WTC11 (cell line): ENCODE data around the gene OR8D4.

Experiments
- CREB1 ChIP-seq: sonication (generic); formaldehyde crosslinking; IDR thresholded peaks from 2 replicates; pipeline ENCODE4 v1.8.0; 2023; ENCODE audit warnings: mild to moderate bottlenecking, missing genetic modification reagents
- CREM ChIP-seq: sonication (generic); formaldehyde crosslinking; IDR thresholded peaks from 2 replicates; pipeline ENCODE4 v1.8.1; 2022; ENCODE audit warnings: mild to moderate bottlenecking, missing genetic modification reagents, moderate library complexity
- EMX1 ChIP-seq: fragments of 250-450 bp; sonication (Bioruptor Pico); IDR thresholded peaks from 2 replicates; pipeline ENCODE4 v1.8.0; 2021; ENCODE audit warnings: mild to moderate bottlenecking
- ESRRA ChIP-seq: sonication (generic); formaldehyde crosslinking; IDR thresholded peaks from 2 replicates; pipeline ENCODE4 v1.8.1; 2022; ENCODE audit warnings: mild to moderate bottlenecking, missing genetic modification reagents, borderline replicate concordance
- FOXJ3 ChIP-seq: sonication (generic); formaldehyde crosslinking; IDR thresholded peaks from 2 replicates; pipeline ENCODE4 v1.9.0; 2021; ENCODE audit warnings: missing genetic modification reagents, mild to moderate bottlenecking, borderline replicate concordance
- NR3C1 ChIP-seq: sonication (generic); formaldehyde crosslinking; conservative IDR thresholded peaks from 2 replicates; pipeline ENCODE4 v1.8.1; 2023; ENCODE audit warnings: low read depth, mild to moderate bottlenecking, missing genetic modification reagents
- SMAD4 ChIP-seq: sonication (generic); formaldehyde crosslinking; IDR thresholded peaks from 2 replicates; pipeline ENCODE4 v1.8.0; 2022; ENCODE audit warnings: mild to moderate bottlenecking, missing genetic modification reagents
- ZBTB21 ChIP-seq: sonication (generic); formaldehyde crosslinking; IDR thresholded peaks from 2 replicates; pipeline ENCODE4 v1.8.1; 2023; ENCODE audit warnings: mild to moderate bottlenecking, missing genetic modification reagents, borderline replicate concordance
- TF ChIP-seq, protein P1 (sequence below): fragments of 200-600 bp; IDR thresholded peaks from 2 replicates; pipeline ENCODE4 v1.8.0; 2022; ENCODE audit warnings: antibody characterized with exemption

DNA sequence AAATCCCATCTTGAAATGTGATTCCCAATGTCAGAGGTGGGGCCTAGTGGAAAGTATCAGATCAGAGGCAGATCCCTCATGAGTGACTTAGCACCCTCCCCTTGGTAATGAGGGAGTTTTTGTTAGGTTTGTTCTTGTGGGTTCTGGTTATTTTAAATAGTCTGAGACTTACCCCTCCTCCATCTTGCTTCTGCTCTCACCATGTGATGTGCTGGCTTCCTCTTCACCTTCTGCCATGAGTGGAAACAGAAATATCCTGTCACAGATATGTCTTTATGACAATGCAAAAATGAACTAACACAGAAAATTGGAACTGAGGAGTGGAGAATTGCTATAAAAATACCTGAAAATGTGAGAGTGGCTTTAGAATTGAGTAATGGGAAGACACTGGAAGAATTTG, 49.6 kb upstream of the OR8D4 start:
- TF ChIP-seq SMAD4 (CRISPR knock-in tag) (no peak), CREB1 (CRISPR knock-in tag) (no peak), ZBTB21 (CRISPR knock-in tag) (no peak), FOXJ3 (CRISPR knock-in tag) (no peak), NR3C1 (no peak), EMX1 (CRISPR knock-in tag) (no peak), CREM (CRISPR knock-in tag) (no peak), ESRRA (no peak)
- TF ChIP-seq, protein P1, sequence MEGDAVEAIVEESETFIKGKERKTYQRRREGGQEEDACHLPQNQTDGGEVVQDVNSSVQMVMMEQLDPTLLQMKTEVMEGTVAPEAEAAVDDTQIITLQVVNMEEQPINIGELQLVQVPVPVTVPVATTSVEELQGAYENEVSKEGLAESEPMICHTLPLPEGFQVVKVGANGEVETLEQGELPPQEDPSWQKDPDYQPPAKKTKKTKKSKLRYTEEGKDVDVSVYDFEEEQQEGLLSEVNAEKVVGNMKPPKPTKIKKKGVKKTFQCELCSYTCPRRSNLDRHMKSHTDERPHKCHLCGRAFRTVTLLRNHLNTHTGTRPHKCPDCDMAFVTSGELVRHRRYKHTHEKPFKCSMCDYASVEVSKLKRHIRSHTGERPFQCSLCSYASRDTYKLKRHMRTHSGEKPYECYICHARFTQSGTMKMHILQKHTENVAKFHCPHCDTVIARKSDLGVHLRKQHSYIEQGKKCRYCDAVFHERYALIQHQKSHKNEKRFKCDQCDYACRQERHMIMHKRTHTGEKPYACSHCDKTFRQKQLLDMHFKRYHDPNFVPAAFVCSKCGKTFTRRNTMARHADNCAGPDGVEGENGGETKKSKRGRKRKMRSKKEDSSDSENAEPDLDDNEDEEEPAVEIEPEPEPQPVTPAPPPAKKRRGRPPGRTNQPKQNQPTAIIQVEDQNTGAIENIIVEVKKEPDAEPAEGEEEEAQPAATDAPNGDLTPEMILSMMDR = no peak
